PC-3 (cell line): Measurements from ENCODE around the gene CCDC187.

Source experiments
- EZH2 ChIP-seq: fragments of 300-600 bp; sonication (generic); IDR thresholded peaks from one replicate; pipeline ENCODE4 v1.6.1; 2017; ENCODE audit warnings: antibody characterized with exemption, mild to moderate bottlenecking, low read length; ENCODE audit not compliant: unreplicated experiment
- EZH2phosphoT487 ChIP-seq: fragments of 300-600 bp; sonication (generic); IDR thresholded peaks from 2 replicates; pipeline ENCODE4 v1.6.1; 2018; ENCODE audit warnings: mild to moderate bottlenecking, antibody characterized with exemption, low read length, borderline replicate concordance
- TF ChIP-seq, protein P1 (sequence below): fragments of 300-600 bp; sonication (generic); conservative IDR thresholded peaks from 2 replicates; pipeline ENCODE4 v1.5.1; 2017; ENCODE audit warnings: antibody characterized with exemption, low read depth, mild to moderate bottlenecking, low read length

GRCh38 chr9:136291306-136292025 is 12.4 kb downstream of the CCDC187 start:
- TF ChIP-seq, protein P1, sequence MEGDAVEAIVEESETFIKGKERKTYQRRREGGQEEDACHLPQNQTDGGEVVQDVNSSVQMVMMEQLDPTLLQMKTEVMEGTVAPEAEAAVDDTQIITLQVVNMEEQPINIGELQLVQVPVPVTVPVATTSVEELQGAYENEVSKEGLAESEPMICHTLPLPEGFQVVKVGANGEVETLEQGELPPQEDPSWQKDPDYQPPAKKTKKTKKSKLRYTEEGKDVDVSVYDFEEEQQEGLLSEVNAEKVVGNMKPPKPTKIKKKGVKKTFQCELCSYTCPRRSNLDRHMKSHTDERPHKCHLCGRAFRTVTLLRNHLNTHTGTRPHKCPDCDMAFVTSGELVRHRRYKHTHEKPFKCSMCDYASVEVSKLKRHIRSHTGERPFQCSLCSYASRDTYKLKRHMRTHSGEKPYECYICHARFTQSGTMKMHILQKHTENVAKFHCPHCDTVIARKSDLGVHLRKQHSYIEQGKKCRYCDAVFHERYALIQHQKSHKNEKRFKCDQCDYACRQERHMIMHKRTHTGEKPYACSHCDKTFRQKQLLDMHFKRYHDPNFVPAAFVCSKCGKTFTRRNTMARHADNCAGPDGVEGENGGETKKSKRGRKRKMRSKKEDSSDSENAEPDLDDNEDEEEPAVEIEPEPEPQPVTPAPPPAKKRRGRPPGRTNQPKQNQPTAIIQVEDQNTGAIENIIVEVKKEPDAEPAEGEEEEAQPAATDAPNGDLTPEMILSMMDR = no peak
- TF ChIP-seq EZH2phosphoT487 (no peak), EZH2 (no peak)
